Raji (cell line): ENCODE data around the gene CIAO3.

Experiments
- POLR2A ChIP-seq: IDR thresholded peaks from 2 replicates; pipeline ENCODE4 v1.6.1; 2011; ENCODE audit warnings: low read depth, low read length, control low read depth; ENCODE audit not compliant: insufficient read depth

Gene CIAO3

DNA sequence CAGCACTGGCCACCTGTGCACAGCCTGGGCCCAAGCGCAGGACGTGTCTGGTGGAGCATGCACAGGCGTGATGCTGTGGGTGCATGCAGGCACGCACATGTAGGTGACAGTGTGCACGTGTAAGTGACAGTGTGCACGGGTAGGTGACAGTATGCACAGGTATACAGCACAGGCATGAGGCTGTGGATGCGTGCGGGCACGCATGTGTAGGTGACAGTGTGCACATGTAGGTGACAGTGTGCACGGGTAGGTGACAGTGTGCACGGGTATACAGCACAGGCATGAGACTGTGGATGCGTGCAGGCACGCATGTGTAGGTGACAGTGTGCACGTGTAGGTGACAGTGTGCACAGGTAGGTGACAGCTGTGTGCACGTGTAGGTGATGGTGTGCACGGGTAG lies 39.5 kb upstream of the CIAO3 start:
- no peak for TF ChIP-seq POLR2A

DNA sequence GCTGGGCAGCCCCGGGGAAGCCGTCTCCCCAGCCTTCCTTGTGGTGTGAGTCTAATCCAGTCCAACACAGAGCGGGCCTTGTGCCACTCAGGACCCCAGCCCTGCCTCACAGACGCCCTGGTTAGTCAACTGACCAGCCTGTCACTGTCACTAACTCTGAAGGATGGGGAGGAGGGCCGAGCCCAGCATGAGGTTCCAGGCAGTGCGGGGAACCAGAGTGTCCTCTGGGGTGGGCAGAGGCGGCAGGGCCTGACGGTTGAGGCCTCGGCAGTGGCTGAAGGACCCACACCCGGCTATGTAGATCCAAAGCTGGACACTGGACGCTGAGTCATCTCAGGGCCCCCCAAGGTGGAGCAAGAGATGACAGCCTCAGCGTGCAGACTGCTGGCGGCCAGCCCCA lies 38.8 kb upstream of the CIAO3 start:
- TF ChIP-seq POLR2A, result no peak

DNA sequence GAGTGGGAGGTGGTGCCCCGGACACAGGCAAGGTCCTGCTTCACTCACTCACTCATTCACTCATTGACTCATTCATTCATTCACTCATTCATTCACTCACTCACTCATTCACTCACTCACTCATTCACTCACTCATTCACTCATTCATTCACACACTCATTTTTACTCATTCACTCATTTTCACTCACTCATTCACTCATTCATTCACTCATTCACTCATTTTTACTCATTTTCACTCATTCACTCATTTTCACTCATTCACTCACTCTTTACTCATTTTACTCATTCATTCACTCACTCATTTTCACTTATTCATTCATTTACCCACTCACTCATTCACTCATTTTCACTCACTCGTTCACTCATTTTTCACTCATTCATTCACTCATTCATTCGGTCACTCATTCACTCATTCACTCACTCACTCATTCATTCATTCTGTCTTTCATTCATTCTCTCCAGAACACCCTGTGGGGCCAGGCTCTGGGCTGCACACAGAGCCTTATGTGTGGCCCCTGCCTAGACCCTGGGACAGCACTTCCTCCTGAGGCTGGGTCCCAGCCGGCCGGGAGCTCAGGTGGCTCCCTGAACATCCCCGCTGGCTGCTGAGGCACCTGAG lies 38.2 kb upstream of the CIAO3 start:
- TF ChIP-seq POLR2A, result no peak

DNA sequence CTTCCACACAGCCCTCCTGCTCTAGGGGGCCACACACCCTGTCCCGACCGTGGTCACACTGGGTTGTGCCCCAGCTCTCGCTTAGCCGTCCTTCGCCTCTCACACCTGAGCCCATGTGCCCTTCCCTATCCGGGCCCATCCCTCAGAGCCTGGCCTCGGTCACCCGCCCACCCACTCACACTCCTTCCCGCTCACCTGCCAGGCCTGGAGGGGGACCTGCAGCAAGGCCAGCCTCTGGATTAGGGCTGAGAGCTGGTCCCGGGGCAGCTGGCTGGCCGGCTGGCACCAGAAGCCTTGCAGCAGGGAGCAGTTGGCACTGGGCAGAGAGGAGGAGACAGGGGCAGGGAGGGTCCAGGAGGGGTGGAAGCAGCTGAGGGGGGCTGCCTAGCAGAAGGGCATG lies 37.6 kb upstream of the CIAO3 start:
- TF ChIP-seq POLR2A, result no peak

DNA sequence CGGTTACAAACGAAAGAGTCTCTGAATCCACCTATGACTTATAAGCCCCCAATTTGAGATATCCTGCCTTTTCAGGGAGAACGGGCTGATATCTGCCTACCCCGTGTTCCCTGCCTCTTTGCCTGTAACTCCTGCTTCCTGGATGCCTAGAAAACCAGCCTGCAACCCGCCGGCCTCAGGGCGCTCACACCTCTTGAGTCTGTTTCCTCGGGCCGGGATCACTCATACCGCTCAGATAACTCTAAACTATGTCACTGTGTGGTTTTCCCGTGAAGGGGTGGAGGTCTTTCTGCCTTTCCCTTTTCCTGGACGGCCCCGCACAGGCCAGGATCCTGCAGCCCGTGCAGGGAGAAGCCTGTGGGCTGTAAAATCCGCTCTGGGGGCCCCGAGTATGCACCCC lies 37.0 kb upstream of the CIAO3 start:
- no peak for TF ChIP-seq POLR2A

DNA sequence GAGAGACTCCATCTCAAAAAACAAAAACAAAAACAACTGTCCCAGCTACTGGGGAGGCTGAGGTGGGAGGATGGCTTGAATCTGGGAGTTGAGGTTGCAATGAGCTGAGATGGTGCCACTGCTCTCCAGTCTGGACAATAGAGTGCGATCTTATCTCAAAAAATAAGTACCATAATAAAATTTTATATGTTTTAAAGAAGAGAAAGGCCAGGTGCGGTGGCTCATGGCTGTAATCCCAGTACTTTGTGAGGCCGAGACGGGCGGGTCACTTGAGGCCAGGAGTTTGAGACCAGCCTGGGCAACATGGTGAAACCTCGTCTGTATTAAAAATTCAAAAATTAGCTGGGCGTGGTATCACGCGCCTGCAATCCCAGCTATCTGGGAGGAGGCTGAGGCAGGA lies 36.0 kb upstream of the CIAO3 start:
- TF ChIP-seq POLR2A, result no peak

DNA sequence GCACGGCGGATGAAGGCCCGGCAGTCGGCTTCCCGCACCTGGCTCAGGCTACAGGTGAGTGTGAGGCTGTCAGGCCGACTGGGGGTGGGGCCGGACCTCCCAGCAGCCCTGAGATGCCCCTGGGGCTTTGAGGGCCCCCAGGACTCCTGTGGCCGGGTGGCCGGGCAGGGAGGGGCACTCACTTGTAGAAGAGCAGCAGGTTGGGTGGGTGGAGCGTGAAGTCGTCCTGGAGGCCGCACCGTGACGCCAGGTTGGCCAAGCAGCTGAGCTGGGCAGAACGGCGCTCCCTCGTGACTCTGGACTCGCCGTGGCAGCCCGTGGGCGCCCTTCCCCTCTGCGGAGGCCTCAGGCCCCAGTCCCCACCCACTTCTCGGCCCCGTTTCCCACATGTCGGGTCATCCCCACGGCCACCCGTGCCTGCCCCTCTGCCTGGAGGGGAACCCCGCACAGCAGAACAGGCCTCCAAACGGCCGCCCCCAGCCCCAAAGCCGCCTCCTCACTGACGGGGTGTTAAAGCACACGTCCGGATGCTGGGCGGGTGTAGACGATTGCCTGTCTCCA lies 34.5 kb upstream of the CIAO3 start:
- TF ChIP-seq POLR2A, result no peak

DNA sequence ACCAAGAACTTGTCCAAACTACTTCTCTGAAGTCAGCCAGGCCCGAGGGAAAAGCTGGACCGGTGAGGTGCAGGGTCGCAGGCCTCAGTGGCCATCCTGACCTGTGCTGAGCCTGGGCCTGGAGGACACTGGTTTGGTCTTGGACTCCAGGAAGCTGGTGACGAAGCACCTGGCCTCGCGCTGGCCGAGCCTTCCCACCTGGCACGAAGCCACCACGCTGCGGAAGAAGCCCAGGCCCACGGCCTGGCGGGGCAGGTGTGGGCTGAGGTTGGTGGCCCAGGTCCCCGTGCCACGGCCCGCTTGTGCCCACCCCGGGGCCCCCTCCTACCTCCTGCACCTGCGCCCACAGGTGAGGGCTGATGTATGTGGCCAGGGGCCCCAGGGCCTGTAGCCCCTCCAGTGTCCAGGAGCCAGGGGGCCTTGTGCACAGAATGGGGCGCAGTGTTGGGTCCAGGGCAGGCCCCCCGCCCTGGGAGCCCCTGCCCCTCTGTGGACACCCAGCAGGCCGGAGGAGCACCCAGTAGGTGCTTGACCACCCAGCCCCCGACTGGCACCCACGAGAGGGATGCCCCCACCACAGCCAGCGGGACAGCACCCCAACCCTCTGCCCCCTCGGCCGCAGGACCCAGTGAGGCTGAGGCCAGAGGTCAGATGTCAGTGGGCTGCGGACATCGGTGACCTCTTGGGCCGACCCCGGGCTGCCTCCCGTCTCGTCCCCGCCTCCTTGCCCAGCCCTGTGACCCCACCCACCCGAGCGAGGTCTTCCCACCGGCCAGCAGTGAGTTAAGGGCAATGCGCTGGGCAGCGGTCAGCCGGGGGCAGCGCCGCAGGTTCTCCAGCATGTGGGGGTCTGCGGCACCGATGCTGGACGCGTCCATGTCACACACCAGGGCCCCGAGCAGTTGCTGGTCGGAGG lies 33.5 kb upstream of the CIAO3 start:
- no peak for TF ChIP-seq POLR2A

DNA sequence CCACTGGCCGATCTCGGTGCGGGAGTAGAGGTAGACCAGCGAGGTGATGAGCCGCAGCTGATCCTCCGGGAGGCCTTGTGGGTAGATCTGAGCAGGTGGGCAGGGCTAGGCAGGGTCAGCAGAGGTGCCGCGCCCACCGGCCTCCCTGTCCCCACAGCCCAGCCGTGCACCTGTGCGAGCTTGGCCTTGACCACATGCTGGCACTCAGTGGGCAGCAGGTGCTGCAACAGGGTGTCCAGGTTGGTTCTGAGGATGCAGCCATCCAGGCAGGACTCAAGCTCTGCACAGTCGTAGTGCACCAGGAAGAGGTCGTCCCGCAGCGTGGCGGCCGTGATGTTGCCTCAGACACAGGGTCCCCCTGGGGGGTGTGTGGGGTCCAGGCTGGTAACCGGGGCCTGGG lies 32.2 kb upstream of the CIAO3 start:
- no peak for TF ChIP-seq POLR2A

DNA sequence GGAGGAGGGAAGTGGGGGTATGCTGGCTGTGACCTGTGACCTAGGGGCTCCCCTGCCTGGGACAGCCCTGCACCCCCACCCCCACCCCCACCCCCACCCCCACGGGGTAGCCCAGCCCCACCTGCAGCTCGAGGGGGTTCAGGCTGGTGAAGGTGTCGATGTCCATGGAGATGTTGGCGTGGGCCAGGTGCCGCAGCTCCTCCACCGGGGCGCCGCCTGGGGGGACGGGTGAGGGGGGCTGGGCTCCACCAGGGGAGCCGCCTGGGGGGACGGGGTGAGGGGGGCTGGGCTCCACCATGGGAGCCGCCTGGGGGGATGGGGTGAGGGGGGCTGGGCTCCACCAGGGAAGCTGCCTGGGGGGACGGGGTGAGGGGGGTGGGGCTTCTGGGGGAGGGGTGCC lies 29.6 kb upstream of the CIAO3 start:
- TF ChIP-seq POLR2A, result no peak

DNA sequence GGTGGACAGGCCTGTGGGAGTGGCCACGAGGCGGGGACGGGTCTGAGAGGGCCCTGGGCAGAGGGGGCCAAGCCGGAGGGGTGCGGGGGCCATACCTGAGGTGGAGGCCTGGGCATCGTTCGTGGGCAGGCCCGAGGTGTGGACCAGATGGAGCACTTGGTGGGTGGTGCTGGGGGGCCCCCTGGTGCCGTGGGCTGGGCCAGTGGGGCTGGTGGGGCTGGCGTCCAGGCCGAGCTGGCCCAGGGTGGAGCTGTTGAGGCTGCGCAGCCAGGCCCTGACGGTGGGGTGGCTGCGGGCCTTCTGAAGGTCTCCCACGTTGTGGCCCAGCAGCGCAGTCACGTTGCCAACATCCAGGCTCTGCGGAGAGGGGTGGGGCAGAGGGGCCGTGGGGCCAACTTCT lies 29.1 kb upstream of the CIAO3 start:
- TF ChIP-seq POLR2A, result no peak

DNA sequence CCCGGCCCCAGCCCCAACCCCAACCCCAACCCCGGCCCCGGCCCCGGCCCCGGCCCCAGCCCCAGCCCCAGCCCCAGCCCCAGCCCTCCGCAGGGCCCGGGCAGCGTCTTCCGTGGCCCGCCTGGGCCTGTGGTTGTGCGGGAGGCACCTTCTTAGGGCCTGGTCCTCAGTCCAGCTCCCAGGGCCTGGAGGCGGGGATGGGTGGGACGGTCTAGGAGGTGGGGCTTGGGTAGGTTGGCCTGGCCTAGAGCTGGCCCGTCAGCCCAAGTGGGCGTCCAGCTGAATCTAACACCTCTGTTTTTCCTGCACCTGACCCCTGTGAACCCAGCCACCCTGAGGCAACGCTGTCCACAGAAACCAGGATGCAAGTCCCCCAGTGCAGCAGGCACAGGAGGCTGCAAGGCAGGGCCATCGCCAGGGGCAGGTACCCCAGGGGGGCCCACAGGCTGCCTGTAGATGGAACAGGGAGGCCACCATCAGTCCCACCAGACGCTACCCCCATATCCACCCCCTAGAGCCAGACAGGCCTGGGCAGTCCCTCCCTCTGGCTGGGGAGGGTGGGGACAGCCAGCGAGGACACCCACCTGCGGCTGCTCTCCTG lies 28.5 kb upstream of the CIAO3 start:
- TF ChIP-seq POLR2A, result no peak

DNA sequence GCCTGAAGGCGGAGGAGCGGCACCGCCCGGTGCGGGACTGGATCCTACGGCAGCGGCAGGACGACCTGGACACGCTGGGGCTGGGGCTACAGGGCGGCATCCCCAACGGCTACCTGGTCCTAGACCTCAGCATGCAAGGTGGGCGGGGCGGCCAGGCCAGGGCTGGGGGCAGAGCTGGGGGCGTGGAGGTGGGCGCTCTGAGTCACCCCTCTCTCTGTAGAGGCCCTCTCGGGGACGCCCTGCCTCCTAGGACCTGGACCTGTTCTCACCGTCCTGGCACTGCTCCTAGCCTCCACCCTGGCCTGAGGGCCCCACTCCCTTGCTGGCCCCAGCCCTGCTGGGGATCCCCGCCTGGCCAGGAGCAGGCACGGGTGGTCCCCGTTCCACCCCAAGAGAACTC lies 27.6 kb upstream of the CIAO3 start:
- no peak for TF ChIP-seq POLR2A

DNA sequence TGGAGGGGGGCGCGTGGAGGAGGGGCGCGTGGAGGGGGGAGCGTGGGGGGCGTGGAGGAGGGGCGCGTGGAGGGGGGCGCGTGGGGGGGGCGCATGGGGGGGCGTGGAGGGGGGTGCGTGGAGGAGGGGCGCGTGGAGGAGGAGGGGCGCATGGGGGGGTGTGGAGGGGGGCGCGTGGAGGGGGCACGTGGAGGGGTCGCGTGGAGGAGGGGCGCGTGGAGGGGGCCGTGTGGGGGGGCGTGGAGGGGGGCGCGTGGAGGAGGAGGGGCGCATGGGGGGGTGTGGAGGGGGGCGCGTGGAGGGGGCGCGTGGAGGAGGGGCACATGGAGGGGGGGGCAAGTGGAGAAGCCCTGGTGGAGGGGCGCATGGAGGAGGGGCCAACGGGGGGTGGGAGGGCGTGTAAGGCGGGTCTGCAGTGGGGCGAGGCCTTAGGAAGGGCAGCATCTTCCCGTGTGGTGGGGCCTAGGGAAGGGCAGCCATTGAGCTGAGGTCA lies 27.0 kb upstream of the CIAO3 start:
- TF ChIP-seq POLR2A, result no peak

DNA sequence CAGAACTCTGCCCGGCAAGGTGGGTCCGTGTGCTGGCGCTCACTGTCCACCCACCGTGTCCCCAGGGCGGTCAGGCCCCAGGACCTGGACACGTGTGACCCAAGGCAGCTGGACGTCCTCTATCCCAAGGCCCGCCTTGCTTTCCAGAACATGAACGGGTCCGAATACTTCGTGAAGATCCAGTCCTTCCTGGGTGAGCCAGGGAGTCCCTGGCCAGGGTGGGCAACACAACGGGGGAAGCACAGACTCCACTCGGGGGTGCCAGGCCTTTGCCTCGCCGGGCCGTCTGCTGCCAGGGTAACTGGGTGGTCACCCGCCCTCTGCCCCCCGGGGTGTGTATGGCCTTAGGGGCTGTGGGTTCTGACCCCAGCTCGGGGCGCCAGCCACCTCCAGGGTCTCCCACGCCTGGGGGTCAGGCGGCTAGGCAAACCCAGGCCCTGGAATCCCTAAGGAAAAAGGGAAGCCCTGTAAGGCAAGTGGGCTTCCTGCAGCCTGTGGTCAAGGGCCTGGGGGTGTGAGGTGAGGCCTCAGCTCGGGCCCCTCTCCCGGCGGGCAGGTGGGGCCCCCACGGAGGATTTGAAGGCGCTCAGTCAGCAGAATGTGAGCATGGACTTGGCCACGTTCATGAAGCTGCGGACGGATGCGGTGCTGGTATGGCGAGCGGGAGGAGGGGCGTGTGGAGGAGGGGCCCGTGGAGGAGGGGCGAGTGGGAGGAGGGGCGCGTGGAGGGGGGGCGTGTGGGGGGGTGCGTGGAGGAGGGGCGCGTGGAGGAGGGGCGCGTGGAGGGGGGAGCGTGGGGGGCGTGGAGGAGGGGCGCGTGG lies 26.2 kb upstream of the CIAO3 start:
- no peak for TF ChIP-seq POLR2A
